HepG2 (cell line): ENCODE data around the gene MYOT. TPM values are rescaled to one million over a fixed set of nuclear protein-coding genes. Genes with fewer than 3 reads are reported as not detected.

Experiments
- CHD4 ChIP-seq: fragments of 200-600 bp; sonication (generic); IDR thresholded peaks from 2 replicates; pipeline ENCODE4 v1.7.0; 2017; ENCODE audit warnings: mild to moderate bottlenecking, low read length, borderline replicate concordance
- NCOA2 ChIP-seq: sonication (generic); formaldehyde crosslinking; IDR thresholded peaks from 2 replicates; pipeline ENCODE4 v1.8.0; 2022; ENCODE audit warnings: inconsistent platforms
- NFYC ChIP-seq: IDR thresholded peaks from 2 replicates; pipeline ENCODE4 v1.6.1; 2016; ENCODE audit warnings: missing genetic modification reagents, missing compliant biosample characterization
- NR2F6 ChIP-seq, 2 experiments: IDR thresholded peaks; 2 replicates each; pipeline ENCODE4 v1.6.1; 2016; ENCODE audit warnings: antibody characterized with exemption in 1 of 2, mild to moderate bottlenecking in 1 of 2
- POLR2AphosphoS2 ChIP-seq: IDR thresholded peaks from 2 replicates; pipeline ENCODE4 v1.6.1; 2011; ENCODE audit warnings: low read depth, low read length, improper control_type of control experiment
- REPIN1 ChIP-seq: sonication (generic); formaldehyde crosslinking; IDR thresholded peaks from 2 replicates; pipeline ENCODE4 v1.8.0; 2022; ENCODE audit warnings: missing genetic modification reagents, low read depth, mild to moderate bottlenecking, borderline replicate concordance
- SMC3 ChIP-seq: IDR thresholded peaks from 2 replicates; pipeline ENCODE4 v1.6.1; 2011; ENCODE audit warnings: low read length, improper control_type of control experiment
- SOX13 ChIP-seq, 3 experiments: fragments of 450-650 bp in 1 of 3; sonication (generic) in 1 of 3; formaldehyde crosslinking in 1 of 3; IDR thresholded peaks in 2 of 3; conservative IDR thresholded peaks in 1 of 3; 2 replicates each; pipeline versions ENCODE4 v1.5.0 to v1.6.1; 2016 to 2020; ENCODE audit warnings: antibody characterized with exemption in 1 of 3, mild to moderate bottlenecking in 1 of 3, missing compliant biosample characterization in 1 of 3, missing genetic modification reagents in 1 of 3, moderate library complexity in 1 of 3
- TOE1 ChIP-seq: sonication (generic); formaldehyde crosslinking; IDR thresholded peaks from 2 replicates; pipeline ENCODE4 v1.4.0; 2020; ENCODE audit warnings: mild to moderate bottlenecking, missing genetic modification reagents
- U2AF1 ChIP-seq: fragments of 200-400 bp; formaldehyde crosslinking; optimal IDR thresholded peaks from 2 replicates; pipeline ENCODE3; 2017; ENCODE audit warnings: mild to moderate bottlenecking, low read depth, low read length
- ZNF746 ChIP-seq: sonication (generic); formaldehyde crosslinking; IDR thresholded peaks from 2 replicates; pipeline ENCODE4 v1.8.0; 2022; ENCODE audit warnings: mild to moderate bottlenecking, missing genetic modification reagents
- ZNF772 ChIP-seq: sonication (generic); formaldehyde crosslinking; IDR thresholded peaks from 2 replicates; pipeline ENCODE4 v1.5.0; 2020; ENCODE audit warnings: mild to moderate bottlenecking, missing genetic modification reagents
- ZNF800 ChIP-seq: sonication (generic); formaldehyde crosslinking; IDR thresholded peaks from 2 replicates; pipeline ENCODE4 v1.4.0; 2020; ENCODE audit warnings: missing genetic modification reagents
- polyA plus RNA-seq, 8 experiments: library from polyadenylated mRNA; depleted of rRNA in 3 of 8; stranded (reverse) in 7 of 8; unstranded in 1 of 8; fragments of >200 nt; fragmentation: Illumina TruSeq in 4 of 8; extraction: Trizol in 4 of 8; gene quantifications; 2 replicates each; pipeline versions ENCODE4 v1.2.1 to v1.2.3, GENCODE V29; 2011 to 2016; ENCODE audit warnings: low read depth in 4 of 8, missing spikeins in 1 of 8, mixed read lengths in 1 of 8; ENCODE audit not compliant: insufficient read depth in 1 of 8
- total RNA-seq, 5 experiments: library from RNA; depleted of rRNA; stranded (reverse); fragments of >200 nt; fragmentation: Illumina TruSeq; extraction: Trizol; gene quantifications; 2 replicates each; pipeline ENCODE4 v1.2.3, GENCODE V29; 2016; ENCODE audit warnings: low read depth in 1 of 5
- TF ChIP-seq, protein P1 (sequence below): sonication (generic); formaldehyde crosslinking; IDR thresholded peaks from 2 replicates; pipeline ENCODE4 v1.4.0; 2020; ENCODE audit warnings: missing genetic modification reagents
- TF ChIP-seq, protein P2 (sequence below): sonication (generic); formaldehyde crosslinking; IDR thresholded peaks from 2 replicates; pipeline ENCODE4 v1.4.0; 2020; ENCODE audit warnings: mild to moderate bottlenecking, missing genetic modification reagents
- TF ChIP-seq, protein P3 (sequence below): sonication (generic); formaldehyde crosslinking; IDR thresholded peaks from 2 replicates; pipeline ENCODE4 v1.4.0; 2020; ENCODE audit warnings: missing genetic modification reagents, borderline replicate concordance

The MYOT gene
- total and polyA plus RNA-seq, 2 of the 13 experiments (the other 11 are each of a cell fraction or from before 2014, with no cell fraction given) = not detected

DNA sequence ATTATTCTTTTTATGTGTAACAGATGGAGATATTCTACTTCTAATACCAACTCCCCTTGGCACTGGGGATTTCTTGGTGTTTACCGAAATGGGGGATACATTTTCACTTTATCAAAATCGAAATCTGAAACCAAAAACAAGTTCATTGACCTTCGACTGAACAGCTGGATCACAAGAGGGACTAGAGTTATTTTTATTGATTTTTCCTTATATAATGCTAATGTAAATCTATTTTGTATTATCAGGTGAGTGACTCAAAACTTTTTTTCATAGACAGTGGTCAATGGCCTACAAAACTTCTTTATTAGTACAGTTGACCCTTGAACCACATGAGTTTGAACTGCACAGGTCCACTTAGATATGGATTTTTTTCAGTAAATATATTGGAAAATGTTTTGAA lies 31.8 kb downstream of the MYOT start (continued):
- TF ChIP-seq, protein P1, sequence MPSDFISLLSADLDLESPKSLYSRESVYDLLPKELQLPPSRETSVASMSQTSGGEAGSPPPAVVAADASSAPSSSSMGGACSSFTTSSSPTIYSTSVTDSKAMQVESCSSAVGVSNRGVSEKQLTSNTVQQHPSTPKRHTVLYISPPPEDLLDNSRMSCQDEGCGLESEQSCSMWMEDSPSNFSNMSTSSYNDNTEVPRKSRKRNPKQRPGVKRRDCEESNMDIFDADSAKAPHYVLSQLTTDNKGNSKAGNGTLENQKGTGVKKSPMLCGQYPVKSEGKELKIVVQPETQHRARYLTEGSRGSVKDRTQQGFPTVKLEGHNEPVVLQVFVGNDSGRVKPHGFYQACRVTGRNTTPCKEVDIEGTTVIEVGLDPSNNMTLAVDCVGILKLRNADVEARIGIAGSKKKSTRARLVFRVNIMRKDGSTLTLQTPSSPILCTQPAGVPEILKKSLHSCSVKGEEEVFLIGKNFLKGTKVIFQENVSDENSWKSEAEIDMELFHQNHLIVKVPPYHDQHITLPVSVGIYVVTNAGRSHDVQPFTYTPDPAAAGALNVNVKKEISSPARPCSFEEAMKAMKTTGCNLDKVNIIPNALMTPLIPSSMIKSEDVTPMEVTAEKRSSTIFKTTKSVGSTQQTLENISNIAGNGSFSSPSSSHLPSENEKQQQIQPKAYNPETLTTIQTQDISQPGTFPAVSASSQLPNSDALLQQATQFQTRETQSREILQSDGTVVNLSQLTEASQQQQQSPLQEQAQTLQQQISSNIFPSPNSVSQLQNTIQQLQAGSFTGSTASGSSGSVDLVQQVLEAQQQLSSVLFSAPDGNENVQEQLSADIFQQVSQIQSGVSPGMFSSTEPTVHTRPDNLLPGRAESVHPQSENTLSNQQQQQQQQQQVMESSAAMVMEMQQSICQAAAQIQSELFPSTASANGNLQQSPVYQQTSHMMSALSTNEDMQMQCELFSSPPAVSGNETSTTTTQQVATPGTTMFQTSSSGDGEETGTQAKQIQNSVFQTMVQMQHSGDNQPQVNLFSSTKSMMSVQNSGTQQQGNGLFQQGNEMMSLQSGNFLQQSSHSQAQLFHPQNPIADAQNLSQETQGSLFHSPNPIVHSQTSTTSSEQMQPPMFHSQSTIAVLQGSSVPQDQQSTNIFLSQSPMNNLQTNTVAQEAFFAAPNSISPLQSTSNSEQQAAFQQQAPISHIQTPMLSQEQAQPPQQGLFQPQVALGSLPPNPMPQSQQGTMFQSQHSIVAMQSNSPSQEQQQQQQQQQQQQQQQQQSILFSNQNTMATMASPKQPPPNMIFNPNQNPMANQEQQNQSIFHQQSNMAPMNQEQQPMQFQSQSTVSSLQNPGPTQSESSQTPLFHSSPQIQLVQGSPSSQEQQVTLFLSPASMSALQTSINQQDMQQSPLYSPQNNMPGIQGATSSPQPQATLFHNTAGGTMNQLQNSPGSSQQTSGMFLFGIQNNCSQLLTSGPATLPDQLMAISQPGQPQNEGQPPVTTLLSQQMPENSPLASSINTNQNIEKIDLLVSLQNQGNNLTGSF (CRISPR knock-in tag) = no peak
- TF ChIP-seq POLR2AphosphoS2 = no peak
- no peak for TF ChIP-seq ZNF800
- no peak for TF ChIP-seq CHD4
- peak; percentile 81 for TF ChIP-seq NR2F6 (IDR thresholded peaks at IDR 0.05)
- TF ChIP-seq NR2F6 (CRISPR knock-in tag; IDR thresholded peaks at IDR 0.05) = peak; percentile 60; the same call in 1 of the 2 replicates
- TF ChIP-seq ZNF772 (CRISPR knock-in tag) = no peak
- peak; percentile 25; the same call in 1 of the 2 replicates for TF ChIP-seq SOX13 (IDR thresholded peaks at IDR 0.05)
- peak in 1 of 2 experiments; percentile 77; a peak in 2 of 4 replicates for TF ChIP-seq SOX13 (CRISPR knock-in tag; conservative IDR thresholded peaks at IDR 0.05 in 1 of 2, IDR thresholded peaks at IDR 0.05 in 1 of 2)
- no peak for TF ChIP-seq ZNF746 (CRISPR knock-in tag)
- no peak for TF ChIP-seq TOE1 (CRISPR knock-in tag)
- TF ChIP-seq REPIN1 = no peak
- TF ChIP-seq U2AF1 = no peak
- TF ChIP-seq SMC3 = no peak
- TF ChIP-seq, protein P2, sequence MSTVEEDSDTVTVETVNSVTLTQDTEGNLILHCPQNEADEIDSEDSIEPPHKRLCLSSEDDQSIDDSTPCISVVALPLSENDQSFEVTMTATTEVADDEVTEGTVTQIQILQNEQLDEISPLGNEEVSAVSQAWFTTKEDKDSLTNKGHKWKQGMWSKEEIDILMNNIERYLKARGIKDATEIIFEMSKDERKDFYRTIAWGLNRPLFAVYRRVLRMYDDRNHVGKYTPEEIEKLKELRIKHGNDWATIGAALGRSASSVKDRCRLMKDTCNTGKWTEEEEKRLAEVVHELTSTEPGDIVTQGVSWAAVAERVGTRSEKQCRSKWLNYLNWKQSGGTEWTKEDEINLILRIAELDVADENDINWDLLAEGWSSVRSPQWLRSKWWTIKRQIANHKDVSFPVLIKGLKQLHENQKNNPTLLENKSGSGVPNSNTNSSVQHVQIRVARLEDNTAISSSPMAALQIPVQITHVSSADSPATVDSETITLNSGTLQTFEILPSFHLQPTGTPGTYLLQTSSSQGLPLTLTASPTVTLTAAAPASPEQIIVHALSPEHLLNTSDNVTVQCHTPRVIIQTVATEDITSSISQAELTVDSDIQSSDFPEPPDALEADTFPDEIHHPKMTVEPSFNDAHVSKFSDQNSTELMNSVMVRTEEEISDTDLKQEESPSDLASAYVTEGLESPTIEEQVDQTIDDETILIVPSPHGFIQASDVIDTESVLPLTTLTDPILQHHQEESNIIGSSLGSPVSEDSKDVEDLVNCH (CRISPR knock-in tag) = no peak
- TF ChIP-seq, protein P3, sequence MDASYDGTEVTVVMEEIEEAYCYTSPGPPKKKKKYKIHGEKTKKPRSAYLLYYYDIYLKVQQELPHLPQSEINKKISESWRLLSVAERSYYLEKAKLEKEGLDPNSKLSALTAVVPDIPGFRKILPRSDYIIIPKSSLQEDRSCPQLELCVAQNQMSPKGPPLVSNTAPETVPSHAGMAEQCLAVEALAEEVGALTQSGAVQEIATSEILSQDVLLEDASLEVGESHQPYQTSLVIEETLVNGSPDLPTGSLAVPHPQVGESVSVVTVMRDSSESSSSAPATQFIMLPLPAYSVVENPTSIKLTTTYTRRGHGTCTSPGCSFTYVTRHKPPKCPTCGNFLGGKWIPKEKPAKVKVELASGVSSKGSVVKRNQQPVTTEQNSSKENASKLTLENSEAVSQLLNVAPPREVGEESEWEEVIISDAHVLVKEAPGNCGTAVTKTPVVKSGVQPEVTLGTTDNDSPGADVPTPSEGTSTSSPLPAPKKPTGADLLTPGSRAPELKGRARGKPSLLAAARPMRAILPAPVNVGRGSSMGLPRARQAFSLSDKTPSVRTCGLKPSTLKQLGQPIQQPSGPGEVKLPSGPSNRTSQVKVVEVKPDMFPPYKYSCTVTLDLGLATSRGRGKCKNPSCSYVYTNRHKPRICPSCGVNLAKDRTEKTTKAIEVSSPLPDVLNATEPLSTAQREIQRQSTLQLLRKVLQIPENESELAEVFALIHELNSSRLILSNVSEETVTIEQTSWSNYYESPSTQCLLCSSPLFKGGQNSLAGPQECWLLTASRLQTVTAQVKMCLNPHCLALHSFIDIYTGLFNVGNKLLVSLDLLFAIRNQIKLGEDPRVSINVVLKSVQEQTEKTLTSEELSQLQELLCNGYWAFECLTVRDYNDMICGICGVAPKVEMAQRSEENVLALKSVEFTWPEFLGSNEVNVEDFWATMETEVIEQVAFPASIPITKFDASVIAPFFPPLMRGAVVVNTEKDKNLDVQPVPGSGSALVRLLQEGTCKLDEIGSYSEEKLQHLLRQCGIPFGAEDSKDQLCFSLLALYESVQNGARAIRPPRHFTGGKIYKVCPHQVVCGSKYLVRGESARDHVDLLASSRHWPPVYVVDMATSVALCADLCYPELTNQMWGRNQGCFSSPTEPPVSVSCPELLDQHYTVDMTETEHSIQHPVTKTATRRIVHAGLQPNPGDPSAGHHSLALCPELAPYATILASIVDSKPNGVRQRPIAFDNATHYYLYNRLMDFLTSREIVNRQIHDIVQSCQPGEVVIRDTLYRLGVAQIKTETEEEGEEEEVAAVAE (CRISPR knock-in tag) = no peak
- TF ChIP-seq NFYC = no peak
- TF ChIP-seq NCOA2 = peak; percentile 85
